Measurements from ENCODE around the gene DLG2.

- TF ChIP-seq CTCF (IDR thresholded peaks at IDR 0.05) (no peak), POLR2A (IDR thresholded peaks at IDR 0.05) (no peak)
These were observed 745.1 kb downstream of the DLG2 start for GRCh38 chr11:84882056-84882455.
